LNCAP (cell line): Measurements from ENCODE around the gene GCA.

Source experiments
- TF ChIP-seq, protein P1 (sequence below): fragments of 450-650 bp; IDR thresholded peaks from 2 replicates; pipeline ENCODE4 v1.5.1; 2017; ENCODE audit warnings: mild to moderate bottlenecking

GCA gene

DNA sequence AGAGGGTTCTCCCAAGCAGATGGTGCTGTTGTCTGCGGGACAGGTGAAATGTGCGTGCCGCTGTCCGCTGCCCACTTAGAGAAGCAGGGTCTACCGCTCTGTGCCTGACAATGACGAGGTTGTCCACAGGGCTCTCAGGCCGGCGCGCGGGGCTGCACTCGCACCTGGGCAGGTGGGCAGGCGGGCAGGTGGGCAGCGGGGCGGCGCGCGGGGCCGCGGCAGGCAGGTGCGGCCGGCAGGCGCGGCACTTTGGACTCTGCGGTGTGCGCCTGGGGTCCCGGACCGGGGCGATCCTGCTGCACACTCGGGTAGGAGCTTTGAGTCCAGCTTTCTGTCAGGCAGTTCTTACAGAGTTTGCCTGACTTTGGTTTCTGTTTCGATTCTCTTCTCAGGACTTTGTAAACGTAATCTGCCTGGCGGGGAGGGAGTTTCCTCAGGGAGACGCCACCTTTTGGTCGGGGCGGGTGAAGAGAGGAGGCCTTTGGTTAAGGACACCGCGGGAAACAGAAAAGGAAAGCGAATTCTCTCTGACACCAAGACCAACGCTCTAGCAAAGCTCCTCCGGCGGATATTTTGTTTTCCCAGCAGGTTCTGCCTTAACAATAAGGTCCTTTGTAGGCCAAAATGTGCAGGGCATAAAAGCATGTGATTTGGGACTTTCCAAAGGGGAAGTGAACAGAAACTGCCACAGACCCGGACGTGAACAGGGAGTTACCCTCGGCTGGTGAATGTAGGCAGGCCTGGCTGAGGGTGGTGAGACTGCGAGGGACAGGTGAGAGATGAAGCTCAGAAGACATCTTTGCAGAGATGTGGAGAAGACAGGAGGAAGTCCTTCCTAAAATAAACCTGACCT lies 25.4 kb upstream of the GCA start, which contains the start of gene IFIH1:
IFIH1 (minus strand) TSS at position 357 of the 853 bp plus-strand sequence. CDS start 377 bp downstream, outside the sequence.
- TF ChIP-seq, protein P1, sequence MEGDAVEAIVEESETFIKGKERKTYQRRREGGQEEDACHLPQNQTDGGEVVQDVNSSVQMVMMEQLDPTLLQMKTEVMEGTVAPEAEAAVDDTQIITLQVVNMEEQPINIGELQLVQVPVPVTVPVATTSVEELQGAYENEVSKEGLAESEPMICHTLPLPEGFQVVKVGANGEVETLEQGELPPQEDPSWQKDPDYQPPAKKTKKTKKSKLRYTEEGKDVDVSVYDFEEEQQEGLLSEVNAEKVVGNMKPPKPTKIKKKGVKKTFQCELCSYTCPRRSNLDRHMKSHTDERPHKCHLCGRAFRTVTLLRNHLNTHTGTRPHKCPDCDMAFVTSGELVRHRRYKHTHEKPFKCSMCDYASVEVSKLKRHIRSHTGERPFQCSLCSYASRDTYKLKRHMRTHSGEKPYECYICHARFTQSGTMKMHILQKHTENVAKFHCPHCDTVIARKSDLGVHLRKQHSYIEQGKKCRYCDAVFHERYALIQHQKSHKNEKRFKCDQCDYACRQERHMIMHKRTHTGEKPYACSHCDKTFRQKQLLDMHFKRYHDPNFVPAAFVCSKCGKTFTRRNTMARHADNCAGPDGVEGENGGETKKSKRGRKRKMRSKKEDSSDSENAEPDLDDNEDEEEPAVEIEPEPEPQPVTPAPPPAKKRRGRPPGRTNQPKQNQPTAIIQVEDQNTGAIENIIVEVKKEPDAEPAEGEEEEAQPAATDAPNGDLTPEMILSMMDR: peak; percentile 42

DNA sequence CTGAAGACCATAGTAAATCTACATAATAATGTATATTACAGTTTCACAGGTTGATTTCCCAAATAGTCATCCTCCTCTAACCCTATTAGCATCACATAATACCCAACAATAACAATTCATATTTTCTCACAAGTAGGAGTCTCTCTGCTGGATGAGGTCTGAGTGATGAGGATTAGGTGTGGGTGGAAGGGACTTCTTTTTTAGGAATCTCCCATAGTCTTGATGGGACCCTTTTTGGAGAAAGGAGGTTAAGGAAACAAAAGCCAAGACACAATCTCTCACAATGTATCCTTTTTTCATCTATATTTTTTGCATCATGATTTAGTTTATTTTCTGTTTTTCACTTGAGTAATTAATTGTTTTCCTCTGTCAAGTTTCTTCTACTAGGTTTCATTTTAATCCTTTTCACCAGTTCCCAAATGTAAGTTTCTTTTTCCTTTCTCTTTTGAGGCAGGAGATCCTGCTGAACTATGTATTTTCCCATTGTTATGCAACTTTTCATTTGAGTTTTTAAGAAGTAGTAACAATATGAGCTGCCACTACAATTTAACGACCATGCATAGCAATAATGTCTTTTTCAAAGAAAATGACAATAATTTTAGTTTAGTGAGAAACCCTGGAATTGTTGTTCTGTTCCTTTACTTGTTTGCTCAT lies 22.9 kb upstream of the GCA start:
- TF ChIP-seq, protein P1: no peak

DNA sequence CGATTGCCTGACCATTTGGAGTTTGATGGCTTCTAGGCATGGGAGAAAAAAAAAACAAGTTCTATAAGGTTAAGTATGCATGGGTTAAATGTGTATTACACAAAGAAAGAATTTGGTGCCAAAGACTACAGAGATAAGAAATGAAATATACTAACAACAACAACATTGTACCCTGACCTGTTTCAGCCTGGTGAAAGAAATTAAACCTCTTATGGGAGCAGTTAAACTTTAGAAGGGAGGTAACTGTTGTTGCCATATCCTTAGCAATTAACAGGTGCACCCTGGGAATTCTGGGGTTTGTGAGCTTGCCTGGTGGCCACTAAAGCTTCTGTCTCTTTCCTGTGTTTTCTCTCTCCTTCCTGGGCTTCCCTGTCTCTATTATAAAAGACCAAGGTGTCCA lies 19.0 kb upstream of the GCA start:
- TF ChIP-seq, protein P1: no peak

DNA sequence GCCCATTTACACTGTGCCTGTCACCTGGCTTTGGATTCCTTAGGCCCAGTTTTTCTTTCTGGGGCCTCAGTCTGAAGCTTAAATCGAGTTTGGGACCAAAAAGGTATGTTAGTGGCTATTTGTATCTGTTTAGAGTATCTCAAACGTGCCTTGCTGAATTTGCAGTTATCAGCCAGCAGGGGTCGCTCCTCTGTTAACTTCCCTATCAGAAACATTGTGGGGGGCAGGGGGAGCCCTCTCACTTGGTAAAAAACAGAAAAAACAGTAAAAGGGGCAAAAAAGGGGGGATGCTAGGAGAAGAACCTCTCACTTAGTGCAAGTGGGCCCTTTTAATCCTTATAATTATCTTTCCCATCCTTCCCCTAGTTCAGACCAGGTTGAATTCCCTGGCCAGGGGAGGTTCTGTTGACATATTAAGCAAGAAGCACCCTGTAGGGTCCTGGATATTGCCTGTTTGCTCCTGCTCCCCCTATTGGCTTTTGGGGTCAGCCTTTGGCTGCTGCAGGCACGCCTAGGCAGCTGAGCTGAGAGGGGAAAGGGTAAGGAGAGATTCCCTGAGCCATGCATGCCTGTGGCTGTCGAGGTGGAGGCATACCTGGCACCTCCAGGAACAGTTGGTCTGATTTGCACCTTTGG lies 16.7 kb upstream of the GCA start:
- TF ChIP-seq, protein P1: 0 out of 2 replicates have a peak, but pooled peaks have one; percentile 40

DNA sequence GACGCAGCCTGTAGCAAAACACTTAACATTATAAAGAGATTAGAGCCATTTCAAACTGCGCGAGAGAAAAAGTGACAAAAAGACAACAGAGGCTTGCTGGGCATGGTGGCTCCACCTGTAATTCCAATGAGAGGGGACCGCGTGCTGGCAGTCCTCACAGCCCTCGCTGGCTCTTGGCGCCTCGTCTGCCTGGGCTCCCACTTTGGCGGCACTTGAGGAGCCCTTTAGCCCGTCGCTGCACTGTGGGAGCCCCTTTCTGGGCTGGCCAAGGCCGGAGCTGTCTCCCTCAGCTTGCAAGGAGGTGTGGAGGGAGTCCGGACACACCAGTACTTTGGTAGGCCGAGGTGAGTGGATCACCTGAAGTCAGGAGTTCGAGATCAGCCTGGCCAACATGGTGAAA lies 16.1 kb upstream of the GCA start:
- TF ChIP-seq, protein P1: no peak

DNA sequence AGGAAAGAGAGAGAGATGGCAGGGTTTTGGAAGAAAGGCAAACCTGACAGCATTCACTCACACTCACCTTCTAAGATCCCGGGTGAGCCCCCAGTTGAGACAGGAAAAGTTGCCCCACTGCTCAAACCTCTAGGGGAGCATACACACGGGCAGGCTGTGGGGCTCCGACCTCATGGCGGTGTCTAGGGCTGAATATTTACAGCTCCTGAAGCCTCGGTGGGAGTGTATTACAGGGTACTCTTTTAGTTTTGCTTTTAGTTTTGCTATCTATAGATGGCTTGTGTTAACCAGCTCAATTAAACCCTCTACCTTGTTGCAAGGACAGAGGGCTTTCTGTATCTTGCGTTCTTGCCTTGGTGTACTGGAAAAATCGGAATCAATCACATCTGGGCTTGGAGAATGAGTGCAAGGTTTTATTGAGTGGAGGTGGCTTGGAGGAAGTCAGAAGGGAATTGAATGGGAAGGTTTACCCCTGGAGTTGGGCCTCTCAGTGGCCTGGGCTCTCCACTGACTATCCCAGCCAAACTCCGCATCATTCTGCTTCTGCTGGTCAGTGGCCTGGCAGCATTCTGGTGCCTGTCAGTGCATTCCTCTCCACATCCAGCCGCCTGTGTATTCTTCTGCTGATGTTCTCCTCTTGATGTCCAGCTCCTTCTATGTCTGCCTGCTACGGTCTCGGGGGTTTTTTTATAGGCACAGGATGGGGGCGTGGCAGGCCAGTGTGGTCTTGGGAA lies 15.3 kb upstream of the GCA start:
- TF ChIP-seq, protein P1: no peak

DNA sequence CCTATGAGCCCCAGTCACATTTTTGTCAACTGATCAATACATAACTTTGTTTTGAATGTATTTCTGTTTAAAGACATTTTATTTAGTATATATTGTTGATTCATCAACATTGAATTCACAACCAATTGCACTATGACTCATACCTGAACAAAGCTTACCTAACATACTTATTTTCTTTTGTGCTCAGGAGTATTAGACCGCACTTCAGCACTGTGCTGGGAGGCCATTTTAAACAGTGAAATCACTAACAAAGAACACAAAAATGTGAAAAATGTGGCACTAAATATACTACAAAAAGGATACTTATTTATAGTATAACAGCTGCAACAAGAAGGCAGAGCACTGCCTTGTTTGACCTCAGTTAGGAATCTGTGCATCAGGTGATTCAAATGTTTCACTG lies 13.1 kb upstream of the GCA start:
- TF ChIP-seq, protein P1: no peak
